ENCODE results near the gene KCNIP1. TPM values are rescaled to one million over a fixed set of nuclear protein-coding genes. Genes with fewer than 3 reads are reported as not detected.
"Not testable (repeated sequence)": the region's sequence is repeated elsewhere in the genome, so short reads cannot be mapped to it uniquely, and the experiment has no call there.

KCNIP1 gene
- total RNA-seq, 1 donor from 2014 or later = not detected

DNA sequence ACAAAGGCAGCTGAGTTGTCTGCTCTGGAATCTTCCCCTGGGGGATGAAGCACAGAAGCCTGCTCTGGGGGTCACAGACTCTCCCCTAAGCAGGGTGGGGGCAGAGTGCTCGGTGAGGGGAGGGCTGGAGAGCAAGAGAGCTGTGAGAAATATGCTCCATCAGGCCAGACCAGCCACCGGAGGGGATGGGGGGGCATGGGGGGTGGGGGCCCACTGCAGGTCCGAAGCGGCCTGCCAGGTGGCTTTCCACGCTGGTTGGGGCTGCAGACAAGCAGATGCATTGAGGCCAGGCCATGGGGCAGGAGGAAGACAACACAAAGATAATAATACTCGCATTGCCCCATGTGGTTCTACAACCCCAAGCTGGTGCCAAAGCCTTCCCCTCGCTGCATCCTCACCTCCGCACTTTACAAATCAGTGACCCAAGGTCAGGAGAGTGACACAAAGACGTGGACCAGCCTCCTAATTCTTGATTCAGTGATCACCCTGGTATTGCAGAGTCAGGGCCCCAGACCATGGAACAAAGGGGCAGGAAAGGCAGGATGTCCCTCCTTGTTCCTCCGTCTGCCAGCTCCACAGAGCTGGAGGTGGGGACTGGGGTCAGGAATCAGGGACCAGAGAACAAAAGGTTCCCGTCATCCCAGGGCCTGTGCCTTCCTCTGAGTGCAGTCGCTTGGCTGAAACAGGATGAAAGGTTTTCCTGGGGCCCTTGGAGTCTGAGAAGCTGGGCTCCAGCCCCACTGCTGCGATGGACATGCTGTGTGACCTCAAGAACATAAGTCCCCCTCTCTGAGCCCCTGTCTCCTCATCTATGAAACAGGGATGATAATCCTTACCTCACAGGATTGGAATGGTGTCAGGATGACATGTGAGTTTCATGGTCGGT lies 242.5 kb downstream of the KCNIP1 start:
- no peak for DNase-seq (ENCODE audit: missing footprints)
- intact Hi-C loops (cut with DNase I) = loop anchor here (10.0 kb wide), 1 partner anchor 588 kb away; no protein-coding TSS in a partner anchor
- ATAC-seq = peak; percentile 47

DNA sequence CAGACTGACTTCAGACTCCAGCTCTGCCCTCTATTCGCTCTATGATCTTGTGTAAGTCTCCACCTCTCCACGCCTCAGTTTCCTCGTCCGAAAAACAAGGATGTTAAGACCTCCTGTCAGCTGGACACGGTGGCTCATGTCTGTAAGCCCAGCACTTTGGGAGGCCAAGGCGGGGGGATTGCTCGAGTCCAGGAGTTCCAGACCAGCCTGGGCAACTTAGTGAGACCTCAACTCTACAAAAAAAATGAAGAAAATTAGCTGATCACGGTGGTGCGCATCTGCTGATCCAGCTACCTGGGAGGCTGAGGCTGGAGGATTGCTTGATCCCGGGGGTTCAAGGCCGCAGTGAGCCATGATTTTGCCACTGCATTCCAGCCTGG lies 243.1 kb downstream of the KCNIP1 start:
- DNase-seq (ENCODE audit: missing footprints) (no peak), ATAC-seq (no peak)
- intact Hi-C loops (cut with DNase I) = loop anchor here (1.0 to 10.0 kb wide), 2 partner anchors 8 to 588 kb away; no protein-coding TSS in a partner anchor

DNA sequence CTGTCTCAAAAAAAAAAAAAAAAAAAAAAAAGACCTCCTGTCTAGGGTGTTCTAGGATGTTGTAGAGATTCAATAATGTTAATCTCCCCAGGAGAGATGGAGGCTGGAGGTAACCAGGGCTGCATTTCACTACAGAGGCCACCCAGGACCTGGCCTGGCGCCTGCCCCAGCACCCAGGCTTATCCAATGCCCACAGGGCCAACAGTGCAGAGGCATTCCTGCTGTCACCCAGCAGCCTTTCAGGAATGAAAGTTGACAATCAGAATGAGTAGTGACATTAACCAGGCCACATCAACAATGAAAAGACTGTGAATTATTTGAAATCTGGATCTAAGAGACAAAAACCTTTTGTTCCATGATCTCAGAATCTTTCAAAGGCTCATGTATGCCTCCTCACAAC lies 243.5 kb downstream of the KCNIP1 start:
- intact Hi-C loops (cut with DNase I) = loop anchor here (1.0 to 10.0 kb wide), 2 partner anchors 8 to 587 kb away; no protein-coding TSS in a partner anchor
- ATAC-seq (peak; percentile 73), DNase-seq (ENCODE audit: missing footprints) (peak; percentile 76)

DNA sequence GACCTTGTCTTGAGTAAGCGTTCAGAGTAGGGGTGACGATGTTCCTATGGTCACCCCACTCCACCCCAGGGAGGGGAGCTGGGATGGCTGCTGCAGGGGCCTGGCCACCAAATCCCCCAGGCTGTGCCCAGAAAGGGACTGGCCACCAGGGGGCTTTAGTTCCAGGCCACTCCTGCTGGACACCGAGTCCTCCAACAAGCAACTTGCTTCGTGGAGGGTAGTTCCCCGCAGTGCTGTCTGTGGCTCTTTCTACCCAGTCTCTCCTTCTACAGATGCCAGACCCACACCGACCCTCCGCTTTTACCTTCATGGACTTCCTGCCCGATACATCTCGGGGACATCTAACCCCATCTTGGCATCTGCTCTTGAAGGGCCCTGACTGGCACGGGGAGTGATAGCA lies 244.0 kb downstream of the KCNIP1 start:
- peak; percentile 5 for ATAC-seq
- intact Hi-C loops (cut with DNase I) = loop anchor here (1.0 to 10.0 kb wide), 2 partner anchors 7 to 587 kb away; no protein-coding TSS in a partner anchor
- no peak for DNase-seq (ENCODE audit: missing footprints)

DNA sequence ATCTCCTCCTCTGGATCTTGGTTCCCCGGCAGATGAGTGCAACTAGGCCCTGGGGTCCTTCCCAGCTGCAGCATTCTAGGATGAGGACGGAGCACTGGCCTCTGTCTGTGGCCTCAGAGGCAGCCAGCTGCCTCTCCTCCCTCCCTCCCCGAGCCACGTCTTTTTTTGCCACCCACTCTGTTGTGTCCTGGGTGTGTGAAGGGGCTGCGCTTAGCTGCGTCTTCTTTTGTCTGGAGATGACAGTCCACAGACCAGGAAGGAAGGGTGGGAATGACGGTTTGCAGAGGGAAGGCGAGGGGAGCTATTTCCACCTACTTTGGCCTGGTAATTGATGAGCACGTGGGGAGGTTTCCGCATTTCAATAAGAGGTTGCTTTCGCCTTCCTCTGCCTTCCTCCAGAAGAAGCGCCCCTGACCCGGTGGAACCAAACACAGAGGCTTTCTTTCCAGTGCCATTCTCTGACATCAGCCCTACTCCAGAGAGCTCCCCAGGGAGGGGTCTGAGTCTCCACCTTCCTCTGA lies 245.2 kb downstream of the KCNIP1 start:
- ATAC-seq (no peak), DNase-seq (ENCODE audit: missing footprints) (no peak)
- intact Hi-C loops (cut with DNase I) = loop anchor here (10.0 kb wide), 1 partner anchor 586 kb away; no protein-coding TSS in a partner anchor

DNA sequence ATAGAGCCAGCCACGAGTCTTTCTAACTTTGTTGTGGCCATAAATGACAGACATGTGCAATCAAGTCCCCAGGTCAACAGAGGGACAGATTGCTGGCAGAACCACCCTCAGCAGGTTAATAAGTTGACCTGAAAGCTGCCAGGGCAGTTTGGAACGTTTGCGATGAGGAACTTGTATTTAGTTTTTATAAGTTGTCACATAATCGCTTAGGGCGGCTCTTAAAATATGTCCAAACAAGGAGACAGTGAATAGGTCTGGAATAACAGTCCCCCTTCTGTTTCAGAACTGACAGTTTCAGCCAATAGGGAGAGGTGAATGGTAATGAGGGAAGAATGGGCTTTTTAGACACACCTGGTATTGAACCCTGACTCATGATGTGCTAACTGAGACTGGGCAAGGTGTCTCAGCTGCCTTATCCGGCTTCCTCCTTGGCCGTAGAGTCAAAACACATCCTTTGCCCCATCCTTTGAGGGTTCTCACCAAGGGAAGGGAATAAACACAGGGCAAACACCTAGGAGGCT lies 246.2 kb downstream of the KCNIP1 start:
- intact Hi-C loops (cut with DNase I) = loop anchor here (10.0 kb wide), 1 partner anchor 585 kb away; no protein-coding TSS in a partner anchor
- DNase-seq (ENCODE audit: missing footprints) = no peak

DNA sequence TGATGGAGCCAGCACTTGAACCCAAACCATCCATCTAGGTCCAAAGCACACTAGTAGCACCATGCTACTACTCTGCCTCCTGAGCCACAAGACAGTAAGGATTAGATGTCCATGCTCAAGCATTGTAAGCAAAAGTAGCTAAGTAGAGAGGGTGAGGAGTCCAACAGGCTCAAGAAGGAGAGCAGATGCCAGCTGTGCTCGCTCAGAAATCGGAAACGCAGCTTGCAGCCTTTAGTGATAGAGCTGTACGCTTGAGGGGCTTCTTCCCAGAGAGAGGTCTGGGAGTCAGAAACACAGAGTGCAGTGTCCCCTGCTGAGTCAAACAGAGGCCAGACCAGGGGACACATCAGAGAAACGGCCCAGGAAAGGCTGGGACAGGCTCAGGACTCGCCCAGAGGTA lies 247.0 kb downstream of the KCNIP1 start:
- ATAC-seq = no peak
- DNase-seq (ENCODE audit: missing footprints) = no peak
- intact Hi-C loops (cut with DNase I) = no loop called here

More for the DNA sequence above, 246.2 kb downstream of the KCNIP1 start:
- ATAC-seq = no peak

DNA sequence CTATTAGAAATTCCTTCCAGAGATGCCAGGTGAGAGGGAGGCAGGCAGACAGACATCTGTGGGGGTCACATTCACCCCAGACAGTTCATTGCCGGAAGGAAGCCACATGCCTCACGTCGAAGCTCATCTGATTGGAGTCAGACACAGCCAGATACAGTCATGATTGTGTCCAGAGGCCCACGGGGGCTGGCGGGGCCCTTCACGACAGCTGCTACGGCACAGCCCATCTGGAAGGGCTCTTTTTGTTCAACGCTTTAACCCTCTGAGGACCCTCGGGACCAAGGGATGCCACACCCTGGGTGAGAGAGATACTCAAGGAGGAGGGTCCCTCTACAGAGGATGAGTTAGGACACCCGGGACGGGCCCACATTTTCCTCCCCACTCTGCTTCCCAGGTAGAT lies 247.8 kb downstream of the KCNIP1 start:
- intact Hi-C loops (cut with DNase I) = no loop called here
- ATAC-seq (no peak), DNase-seq (ENCODE audit: missing footprints) (no peak)

DNA sequence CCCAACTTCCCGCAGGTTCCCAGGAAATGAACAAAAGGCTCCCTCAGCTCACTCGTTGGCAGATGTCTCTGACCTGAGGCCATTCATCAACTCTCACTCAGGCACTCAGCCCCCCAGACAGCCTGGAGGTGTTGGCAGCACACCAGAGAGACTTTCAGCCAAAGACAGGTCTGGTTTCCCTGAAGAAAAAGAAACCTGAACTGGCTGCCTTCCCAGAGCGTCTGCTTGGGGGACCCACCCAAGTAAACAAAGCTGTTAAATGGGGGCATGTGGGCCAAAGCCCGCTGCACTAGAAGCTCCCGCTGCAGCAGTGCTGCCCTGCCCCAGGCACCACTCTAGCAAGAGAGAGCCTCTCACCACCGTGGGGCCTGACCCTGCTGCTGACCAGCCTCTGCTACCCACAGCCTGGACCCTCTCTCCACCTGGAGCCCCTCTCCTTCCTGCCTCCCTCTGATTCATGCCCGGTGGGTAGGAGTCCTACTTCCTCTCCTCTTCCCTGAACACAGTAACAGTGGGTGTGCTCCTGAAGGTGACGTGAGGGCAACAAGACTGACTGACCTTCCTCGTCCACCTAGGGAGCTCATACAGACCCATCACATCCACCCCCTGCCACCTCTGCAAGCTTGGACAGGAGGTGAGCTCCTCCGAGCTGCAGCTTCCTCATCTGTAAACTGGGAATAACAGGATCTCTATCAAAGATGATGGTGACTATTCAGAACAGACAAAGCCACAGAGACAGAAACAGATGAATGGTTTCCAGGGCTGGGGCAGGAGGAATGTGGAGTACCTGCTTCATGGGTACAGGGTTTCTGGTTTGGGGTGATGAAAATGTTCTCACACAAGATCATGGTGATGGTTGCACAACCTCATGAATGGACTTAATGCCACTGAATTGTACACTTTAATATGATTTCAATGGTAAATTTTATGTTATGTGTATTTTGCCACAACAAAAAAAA lies 248.7 kb downstream of the KCNIP1 start:
- DNase-seq (ENCODE audit: missing footprints) (no peak), ATAC-seq (no peak)
- intact Hi-C loops (cut with DNase I) = no loop called here

DNA sequence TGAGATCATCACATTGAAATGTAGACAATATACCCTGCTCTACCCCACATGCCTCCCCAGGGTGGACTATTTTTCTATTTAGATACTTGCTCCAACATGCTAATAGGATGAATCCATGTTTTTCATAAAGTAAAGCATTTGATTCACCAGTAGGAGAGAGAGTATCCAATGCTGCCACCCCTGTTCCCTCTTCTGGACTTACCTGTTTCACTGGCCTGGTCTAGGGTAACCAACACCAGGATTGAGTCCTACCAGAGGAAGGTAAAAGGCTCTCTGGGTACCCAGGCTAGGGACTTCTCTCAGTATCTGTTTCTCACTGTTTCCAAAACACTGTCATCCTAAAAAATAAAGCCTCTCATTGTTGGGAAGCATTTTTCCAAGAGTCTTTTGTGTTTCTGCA lies 249.5 kb downstream of the KCNIP1 start:
- intact Hi-C loops (cut with DNase I) = no loop called here
- no peak for DNase-seq (ENCODE audit: missing footprints)
- no peak for ATAC-seq

DNA sequence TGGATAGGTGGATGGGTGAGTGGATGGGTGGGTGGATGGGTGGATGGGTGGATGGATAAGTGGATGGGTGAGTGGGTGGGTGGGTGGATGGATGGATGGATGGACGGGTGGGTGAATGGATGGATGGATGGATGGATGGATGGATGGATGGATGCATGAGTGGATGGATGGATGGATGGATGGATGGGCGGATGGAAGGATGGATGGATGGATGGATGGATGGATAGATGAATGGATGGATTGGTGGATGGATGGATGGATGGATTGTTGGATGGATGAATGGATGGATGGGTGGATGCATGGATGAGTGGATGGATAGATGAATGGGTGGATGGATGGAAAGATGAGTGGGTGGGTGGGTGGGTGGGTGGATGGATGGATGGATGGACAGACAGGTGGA lies 250.7 kb downstream of the KCNIP1 start:
- intact Hi-C loops (cut with DNase I); ATAC-seq; DNase-seq (ENCODE audit: missing footprints): not testable (repeated sequence)

DNA sequence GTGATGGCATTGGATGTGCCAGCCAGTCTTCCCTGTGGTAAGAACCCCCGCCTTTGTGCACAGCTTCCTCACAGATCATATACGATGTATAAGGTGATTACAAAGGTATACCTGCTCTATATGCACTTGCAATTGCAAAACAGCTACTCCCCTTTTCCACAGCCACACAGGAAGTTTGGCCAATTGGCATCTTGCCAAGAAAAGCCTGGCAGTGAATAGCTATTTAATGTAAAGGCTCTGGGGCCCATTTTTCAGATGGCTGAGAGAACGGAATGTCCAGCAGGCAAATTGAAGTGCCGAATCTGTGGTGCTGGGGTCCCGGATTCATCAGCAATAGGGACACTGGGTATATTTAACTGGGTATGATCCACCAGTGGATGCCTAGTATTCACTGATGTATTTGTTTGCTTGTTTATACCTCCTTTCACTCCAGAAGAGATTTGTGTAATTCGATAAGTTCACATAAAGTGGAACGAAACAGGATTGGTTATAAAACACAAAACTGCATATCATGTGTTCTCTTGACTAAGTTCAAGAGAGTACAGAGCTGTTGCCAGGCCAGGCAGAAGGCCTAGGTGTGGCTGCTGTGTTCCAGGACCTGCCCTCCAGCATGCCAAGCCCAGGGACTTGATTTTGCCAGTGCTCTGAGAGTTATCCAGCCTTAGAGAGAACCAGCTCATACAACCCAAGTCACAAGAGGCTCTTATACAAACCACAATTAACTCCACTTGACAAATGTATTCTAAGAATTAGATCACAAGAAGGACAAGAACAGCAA lies 252.0 kb downstream of the KCNIP1 start:
- ATAC-seq (peak; percentile 93), DNase-seq (ENCODE audit: missing footprints) (peak; percentile 79)
- intact Hi-C loops (cut with DNase I) = loop anchor here (1.0 kb wide), 1 partner anchor 9 kb away; no protein-coding TSS in a partner anchor

DNA sequence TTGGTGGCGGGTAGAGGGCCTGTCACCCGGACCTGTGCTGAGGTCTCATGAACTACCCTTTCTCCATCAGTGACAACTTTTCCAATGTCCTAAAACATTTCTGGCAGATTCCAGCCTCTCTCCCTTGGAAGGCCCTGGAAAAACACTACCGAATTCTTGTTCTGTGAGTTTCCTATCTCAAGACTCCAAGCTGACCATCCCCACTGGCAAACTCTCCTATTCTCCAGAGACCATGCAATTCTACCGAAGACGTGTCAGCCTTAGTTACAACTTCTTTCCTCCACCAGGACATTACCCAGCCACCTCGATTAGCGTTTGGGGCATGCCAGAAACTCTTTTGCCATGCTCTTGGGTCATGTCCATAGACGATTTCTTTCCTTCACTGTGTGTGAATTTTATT lies 252.9 kb downstream of the KCNIP1 start:
- intact Hi-C loops (cut with DNase I) = no loop called here
- no peak for ATAC-seq
- no peak for DNase-seq (ENCODE audit: missing footprints)

DNA sequence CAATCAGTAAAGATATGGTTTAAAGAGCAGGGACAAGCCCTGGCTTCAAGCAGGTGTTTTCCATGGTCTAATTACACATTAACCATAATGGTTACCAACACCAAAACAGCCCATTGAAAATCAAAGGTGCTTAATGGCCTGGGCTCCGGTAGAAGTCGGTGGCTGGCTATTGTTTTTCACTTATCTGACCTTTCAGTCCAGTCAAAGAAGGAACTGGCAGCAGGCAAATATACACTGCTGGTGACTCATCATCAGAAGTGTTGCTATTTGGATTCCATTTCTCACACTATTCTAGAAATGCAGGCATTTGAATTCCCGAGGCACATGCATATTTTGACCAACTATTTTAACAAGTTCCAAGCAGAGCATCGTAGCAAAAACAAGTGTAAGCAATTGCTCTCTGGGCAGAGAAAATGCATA lies 253.4 kb downstream of the KCNIP1 start:
- intact Hi-C loops (cut with DNase I) = no loop called here
- ATAC-seq (peak; percentile 63), DNase-seq (ENCODE audit: missing footprints) (no peak)

DNA sequence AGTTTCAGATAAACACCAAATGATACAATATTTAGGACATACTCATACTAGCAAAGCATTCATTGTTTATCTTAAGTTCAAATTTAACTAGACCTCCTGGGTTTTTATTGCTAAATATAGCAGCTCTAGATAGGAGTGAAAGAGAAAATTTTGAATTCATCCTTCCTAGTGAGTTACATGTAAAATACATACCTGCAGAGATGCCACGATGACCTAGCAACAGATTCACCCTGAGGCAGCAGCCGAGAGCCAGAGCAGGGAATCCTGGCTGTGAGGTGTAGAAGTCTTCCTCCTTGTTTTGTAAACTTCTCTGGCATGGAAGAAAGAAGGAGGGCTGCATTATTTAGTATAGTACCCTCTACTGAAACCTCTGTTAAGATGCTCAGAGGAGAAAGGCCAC lies 253.8 kb downstream of the KCNIP1 start:
- no peak for ATAC-seq
- intact Hi-C loops (cut with DNase I) = no loop called here
- no peak for DNase-seq (ENCODE audit: missing footprints)

DNA sequence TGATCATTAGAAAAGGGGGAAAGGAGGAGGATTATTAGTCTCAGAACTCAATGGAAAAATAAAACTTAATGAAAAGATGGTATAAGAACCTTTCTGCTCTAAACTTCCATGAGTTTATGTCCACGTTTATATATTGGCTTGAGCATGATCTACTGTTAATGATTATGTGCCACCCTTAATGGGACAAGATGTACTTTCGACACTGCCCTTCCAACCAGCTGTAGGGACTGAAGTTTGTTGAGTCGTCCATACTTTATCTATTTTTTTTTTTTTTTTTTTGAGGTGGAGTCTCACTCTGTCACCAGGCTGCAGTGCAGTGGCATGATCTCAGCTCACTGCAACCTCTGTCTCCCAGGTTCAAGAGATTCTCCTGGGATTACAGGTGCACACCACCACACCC lies 254.7 kb downstream of the KCNIP1 start:
- no peak for DNase-seq (ENCODE audit: missing footprints)
- intact Hi-C loops (cut with DNase I) = no loop called here
- no peak for ATAC-seq

DNA sequence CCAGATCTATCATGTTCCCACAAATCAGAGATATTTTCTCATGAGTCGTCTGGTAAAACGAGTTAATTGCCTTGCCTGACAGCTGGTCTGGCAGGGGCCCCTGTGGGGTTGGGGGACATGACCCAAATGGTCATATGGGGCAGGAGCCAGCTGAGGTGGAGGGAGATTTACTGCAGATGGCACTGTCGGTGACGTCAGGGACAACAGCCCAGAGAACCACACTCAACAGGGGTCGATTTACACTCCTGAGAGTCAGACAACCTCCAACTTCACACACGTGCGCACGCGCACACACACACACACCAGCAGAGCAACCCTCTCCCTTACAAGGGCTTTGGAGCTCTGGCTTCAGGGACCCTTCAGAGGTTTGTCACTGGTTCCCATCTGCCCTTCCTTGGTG lies 256.3 kb downstream of the KCNIP1 start:
- ATAC-seq (no peak), DNase-seq (ENCODE audit: missing footprints) (no peak)
- intact Hi-C loops (cut with DNase I) = no loop called here
